Measurements from ENCODE around the gene DDR1.

Gene DDR1

GRCh38 chr6:30881392-30882203 is 2.7 kb upstream of the DDR1 start:
- DNase-seq (ENCODE audit: low spot score) = peak; percentile 60

- DNase-seq (ENCODE audit: low spot score) = no peak
Measured at GRCh38 chr6:30882204-30882758, 2.0 kb upstream of the DDR1 start.

GRCh38 chr6:30882759-30883684 is 1.3 kb upstream of the DDR1 start:
- DNase-seq (ENCODE audit: low spot score) = no peak

- peak; percentile 75 for DNase-seq (ENCODE audit: low spot score)
Measured at GRCh38 chr6:30884521-30885480, 482 bp downstream of the DDR1 start.

- DNase-seq (ENCODE audit: low spot score) = peak; percentile 68
Measured at GRCh38 chr6:30885481-30885998, 1.2 kb downstream of the DDR1 start.

- peak; percentile 78 for DNase-seq (ENCODE audit: low spot score)
Measured at GRCh38 chr6:30885999-30886896, 1.9 kb downstream of the DDR1 start.

GRCh38 chr6:30886897-30887255 is 2.6 kb downstream of the DDR1 start:
- DNase-seq (ENCODE audit: low spot score) = no peak

- peak; percentile 77 for DNase-seq (ENCODE audit: low spot score)
Measured at GRCh38 chr6:30887901-30888815, 3.8 kb downstream of the DDR1 start.

- DNase-seq (ENCODE audit: low spot score) = no peak
Measured at GRCh38 chr6:30888816-30889495, 4.6 kb downstream of the DDR1 start.

- no peak for DNase-seq (ENCODE audit: low spot score)
Measured at GRCh38 chr6:30889496-30889885, 5.2 kb downstream of the DDR1 start.

GRCh38 chr6:30889921-30890645 is 5.8 kb downstream of the DDR1 start:
- DNase-seq (ENCODE audit: low spot score) = peak; percentile 93

GRCh38 chr6:30890646-30891449 is 6.5 kb downstream of the DDR1 start:
- DNase-seq (ENCODE audit: low spot score) = no peak

GRCh38 chr6:30891450-30891723 is 7.1 kb downstream of the DDR1 start:
- no peak for DNase-seq (ENCODE audit: low spot score)

- no peak for DNase-seq (ENCODE audit: low spot score)
Measured at GRCh38 chr6:30891816-30892538, 7.7 kb downstream of the DDR1 start.

GRCh38 chr6:30893001-30893591 is 8.8 kb downstream of the DDR1 start:
- DNase-seq (ENCODE audit: low spot score) = no peak

GRCh38 chr6:30893666-30894065 is 9.3 kb downstream of the DDR1 start:
- DNase-seq (ENCODE audit: low spot score) = no peak

Measured in globus pallidus (tissue), 1 donor.